ENCODE data around the gene SH3TC1.

The SH3TC1 gene

DNA sequence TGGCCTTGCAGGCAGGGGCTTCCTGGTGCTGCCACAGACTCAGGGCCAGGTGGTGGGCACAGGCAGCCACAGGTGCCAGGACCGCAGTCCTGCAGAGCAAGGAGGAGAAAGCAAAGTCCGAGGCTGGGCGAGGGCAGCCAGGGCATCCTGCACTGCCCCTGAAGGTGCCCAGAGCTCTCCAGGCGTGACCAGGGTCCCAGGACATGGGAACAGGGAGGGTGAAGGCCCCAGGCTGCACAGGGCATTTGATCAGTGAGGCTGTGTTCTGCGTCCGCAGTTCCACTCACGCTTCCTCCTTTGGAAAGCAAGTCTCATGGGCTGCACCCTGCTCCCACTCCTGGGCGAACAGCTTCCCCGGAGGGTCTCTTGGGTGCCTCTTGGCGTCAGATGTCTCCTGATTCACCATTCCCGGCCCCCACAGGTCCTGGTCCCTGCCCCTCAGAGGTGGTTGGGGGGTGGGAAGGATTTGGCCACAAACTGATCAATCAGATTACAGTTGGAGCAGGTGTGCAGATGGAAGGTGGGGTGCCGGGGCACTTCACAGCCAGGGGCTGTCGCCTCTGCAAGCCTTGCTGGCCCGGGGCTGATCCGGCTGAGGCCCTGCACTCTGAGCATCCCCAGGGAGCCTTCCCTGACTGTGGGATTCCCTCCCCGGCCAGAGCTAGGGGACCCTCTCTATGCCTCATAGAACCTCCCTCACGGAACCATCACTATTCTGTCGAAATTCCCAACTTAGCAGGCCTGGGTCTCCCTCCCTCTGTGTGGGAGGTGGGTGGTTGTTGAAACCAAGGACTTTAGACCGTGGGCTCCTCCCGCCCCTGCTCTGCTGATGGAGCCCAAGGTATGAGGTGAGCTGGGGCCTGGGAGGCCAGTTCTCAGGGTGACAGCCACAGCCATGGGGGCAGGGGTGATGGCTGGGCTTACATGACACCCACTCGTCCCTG is 3.3 kb downstream of the SH3TC1 start:
- Histone ChIP-seq H3K4me1 (ENCODE audit: control insufficient read depth, insufficient read depth, low read length) (peaks cover 19% of the 10 kb centered on the region; the same call in 1 of the 2 replicates), H3K27me3 (ENCODE audit: control insufficient read depth, insufficient read depth, low read length) (no peaks in the 10 kb centered on the region), H3K36me3 (ENCODE audit: control insufficient read depth, insufficient read depth, low read length) (no peaks in the 10 kb centered on the region), H3K9me3 (ENCODE audit: control insufficient read depth, insufficient read depth, low read depth, low read length) (no peaks in the 10 kb centered on the region), H3K9ac (ENCODE audit: low read length) (no peak overlapping the region), H3K4me3 (ENCODE audit: low read depth, low read length) (no peak overlapping the region), H3K27ac (ENCODE audit: low read depth, low read length) (no peak overlapping the region)

DNA sequence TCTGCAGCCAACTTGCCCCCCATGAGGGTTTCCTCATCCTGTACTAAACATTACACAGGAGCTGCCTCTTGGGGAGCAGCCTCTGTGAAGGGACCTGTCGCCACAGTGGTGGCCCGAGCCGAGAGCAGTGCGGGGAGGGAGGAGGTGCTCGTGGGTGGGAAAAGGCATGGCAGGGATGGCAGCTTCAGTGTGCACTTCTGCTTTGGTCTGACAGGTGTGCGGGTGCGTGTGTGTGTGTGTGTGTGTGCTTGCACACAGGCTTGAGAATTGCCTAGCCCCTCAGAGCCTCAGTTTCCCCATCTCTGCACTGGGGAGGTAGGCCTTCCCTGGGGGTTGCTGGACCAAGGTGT is 3.9 kb downstream of the SH3TC1 start:
- peaks cover 19% of the 10 kb centered on the region; the same call in 1 of the 2 replicates for H3K4me1 ChIP-seq (ENCODE audit: control insufficient read depth, insufficient read depth, low read length)
- H3K36me3 ChIP-seq (ENCODE audit: control insufficient read depth, insufficient read depth, low read length) = no peaks in the 10 kb centered on the region
- no peak overlapping the region for H3K27ac ChIP-seq (ENCODE audit: low read depth, low read length)
- H3K27me3 ChIP-seq (ENCODE audit: control insufficient read depth, insufficient read depth, low read length) = no peaks in the 10 kb centered on the region
- no peak overlapping the region for H3K9ac ChIP-seq (ENCODE audit: low read length)
- no peak overlapping the region for H3K4me3 ChIP-seq (ENCODE audit: low read depth, low read length)
- no peaks in the 10 kb centered on the region for H3K9me3 ChIP-seq (ENCODE audit: control insufficient read depth, insufficient read depth, low read depth, low read length)

DNA sequence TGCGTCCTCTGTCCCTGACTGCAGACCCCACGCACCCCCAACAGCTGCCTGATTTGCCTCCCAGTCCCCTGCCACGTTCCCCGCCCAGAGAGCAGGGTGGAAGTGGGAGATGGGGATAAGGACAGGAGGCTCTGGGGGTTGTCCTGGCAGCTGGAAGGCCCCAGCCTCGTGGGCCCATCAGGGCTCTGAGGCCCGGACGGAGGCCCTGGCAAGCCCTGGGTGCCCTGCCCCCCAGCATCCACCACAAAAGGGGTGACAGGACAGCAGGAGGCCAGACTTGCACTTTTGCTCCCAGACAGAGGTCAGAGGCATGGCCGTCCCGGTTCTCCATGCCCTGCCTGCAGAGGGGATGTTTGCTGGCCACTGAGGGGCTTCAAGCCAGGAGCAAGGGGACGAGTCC is 4.7 kb downstream of the SH3TC1 start:
- H3K27ac ChIP-seq (ENCODE audit: low read depth, low read length) = no peak overlapping the region
- no peak overlapping the region for H3K4me3 ChIP-seq (ENCODE audit: low read depth, low read length)
- peaks cover 15% of the 10 kb centered on the region; the same call in 1 of the 2 replicates for H3K4me1 ChIP-seq (ENCODE audit: control insufficient read depth, insufficient read depth, low read length)
- H3K27me3 ChIP-seq (ENCODE audit: control insufficient read depth, insufficient read depth, low read length) = no peaks in the 10 kb centered on the region
- no peak overlapping the region for H3K9ac ChIP-seq (ENCODE audit: low read length)
- no peaks in the 10 kb centered on the region for H3K9me3 ChIP-seq (ENCODE audit: control insufficient read depth, insufficient read depth, low read depth, low read length)
- no peaks in the 10 kb centered on the region for H3K36me3 ChIP-seq (ENCODE audit: control insufficient read depth, insufficient read depth, low read length)

DNA sequence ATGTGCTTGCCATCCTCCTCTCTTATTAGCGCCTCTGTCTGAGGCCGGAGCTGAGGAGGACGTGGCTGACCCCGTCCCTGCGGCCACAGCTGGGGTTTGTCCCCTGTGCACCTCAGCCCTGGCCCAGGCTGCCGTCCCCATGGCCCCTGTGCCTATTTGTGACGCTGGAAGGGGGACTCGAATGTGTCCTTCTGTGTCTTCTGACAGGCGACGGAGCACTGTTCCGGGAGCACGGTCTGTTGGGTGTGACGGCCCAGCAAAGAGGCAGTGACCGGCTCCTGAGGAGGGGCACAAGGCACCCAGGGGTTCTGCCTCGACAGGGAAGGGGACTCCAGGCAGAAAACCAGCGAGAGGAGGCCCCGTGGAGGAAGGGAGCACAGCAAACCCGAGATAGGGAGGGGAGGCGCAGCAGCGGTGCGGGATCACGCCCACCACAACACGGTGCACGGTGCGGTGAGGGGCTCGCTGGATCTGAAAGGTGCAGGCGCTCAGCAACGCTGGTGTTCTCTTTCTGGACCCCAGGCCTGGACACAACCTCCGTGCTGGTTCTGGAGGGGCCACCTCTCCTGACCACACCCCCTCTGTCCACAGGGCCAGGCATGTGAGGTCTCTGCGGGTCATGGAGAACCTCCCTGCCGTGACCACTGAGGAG is 5.6 kb downstream of the SH3TC1 start:
- H3K27ac ChIP-seq (ENCODE audit: low read depth, low read length) = no peak overlapping the region
- no peak overlapping the region for H3K9ac ChIP-seq (ENCODE audit: low read length)
- H3K27me3 ChIP-seq (ENCODE audit: control insufficient read depth, insufficient read depth, low read length) = no peaks in the 10 kb centered on the region
- H3K36me3 ChIP-seq (ENCODE audit: control insufficient read depth, insufficient read depth, low read length) = no peaks in the 10 kb centered on the region
- no peaks in the 10 kb centered on the region for H3K9me3 ChIP-seq (ENCODE audit: control insufficient read depth, insufficient read depth, low read depth, low read length)
- no peak overlapping the region for H3K4me3 ChIP-seq (ENCODE audit: low read depth, low read length)
- H3K4me1 ChIP-seq (ENCODE audit: control insufficient read depth, insufficient read depth, low read length) = peaks cover 13% of the 10 kb centered on the region

DNA sequence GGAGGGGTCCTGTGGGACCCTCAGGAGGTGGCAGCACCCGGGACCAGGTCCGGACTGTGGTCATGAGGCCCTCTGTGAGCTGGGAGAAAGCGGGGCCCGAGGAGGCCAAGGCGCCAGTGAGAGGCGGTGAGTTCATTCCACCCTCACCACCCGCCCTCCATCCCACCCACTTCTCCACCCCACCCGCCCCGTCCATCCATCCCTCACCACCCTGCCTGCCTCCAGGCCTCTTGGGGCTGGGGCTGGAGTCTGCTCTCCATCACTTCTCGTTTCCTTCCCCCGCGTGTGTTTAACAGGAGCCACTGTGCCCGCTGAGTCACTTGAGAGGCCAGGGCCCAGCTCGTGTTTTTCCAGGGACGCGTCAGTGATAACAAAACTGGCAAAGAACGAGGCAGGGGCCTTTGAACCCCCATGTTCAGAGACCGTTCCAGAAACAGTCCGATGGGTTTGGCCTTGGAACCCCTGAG is 6.2 kb downstream of the SH3TC1 start:
- no peaks in the 10 kb centered on the region for H3K27me3 ChIP-seq (ENCODE audit: control insufficient read depth, insufficient read depth, low read length)
- no peaks in the 10 kb centered on the region for H3K9me3 ChIP-seq (ENCODE audit: control insufficient read depth, insufficient read depth, low read depth, low read length)
- no peak overlapping the region for H3K27ac ChIP-seq (ENCODE audit: low read depth, low read length)
- no peak overlapping the region for H3K9ac ChIP-seq (ENCODE audit: low read length)
- H3K4me3 ChIP-seq (ENCODE audit: low read depth, low read length) = no peak overlapping the region
- peaks cover 9% of the 10 kb centered on the region for H3K4me1 ChIP-seq (ENCODE audit: control insufficient read depth, insufficient read depth, low read length)
- H3K36me3 ChIP-seq (ENCODE audit: control insufficient read depth, insufficient read depth, low read length) = no peaks in the 10 kb centered on the region

DNA sequence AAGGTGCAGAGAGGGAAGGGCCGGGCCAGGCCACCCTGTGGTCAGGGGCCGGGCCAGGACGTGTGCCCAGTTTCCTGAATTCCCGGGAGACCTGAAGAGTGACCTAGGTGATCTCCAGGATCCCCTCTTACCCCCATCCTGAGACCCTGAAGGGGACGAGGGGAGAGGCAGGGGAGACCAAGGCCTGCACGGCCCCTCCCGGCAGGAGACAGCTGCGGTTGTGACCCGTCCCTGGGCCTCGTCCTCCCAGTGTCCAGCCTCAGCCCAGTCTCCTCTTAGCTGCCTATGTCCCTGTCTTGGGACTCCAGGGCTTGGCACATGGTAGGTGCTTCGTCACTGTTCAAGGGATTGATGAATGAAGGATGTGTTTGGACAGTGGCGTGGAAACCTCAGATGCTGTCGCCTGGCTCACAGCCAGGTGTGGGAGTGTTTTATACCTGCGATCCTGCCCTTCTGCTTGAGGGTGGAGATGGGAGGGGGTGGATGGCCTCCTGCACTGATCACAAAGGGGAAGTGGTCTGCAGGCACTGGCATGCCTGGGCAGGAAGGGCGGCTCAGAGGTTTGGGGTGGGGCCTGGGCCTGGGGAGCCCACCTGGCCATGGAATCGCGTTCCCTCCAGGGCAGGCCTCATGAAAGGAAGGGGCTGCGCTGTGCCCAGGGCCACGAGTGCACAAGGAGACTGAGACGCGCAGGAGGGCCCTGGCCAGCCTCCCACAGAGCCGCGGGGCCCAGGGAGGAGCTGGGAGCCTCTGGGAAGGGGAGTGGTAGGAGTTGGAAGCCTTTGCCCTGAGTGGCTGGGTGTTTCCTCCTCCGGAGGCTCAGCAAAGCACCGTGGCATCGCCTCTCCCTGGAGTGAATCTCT is 6.9 kb downstream of the SH3TC1 start:
- Histone ChIP-seq H3K27ac (ENCODE audit: low read depth, low read length) (no peak overlapping the region), H3K9ac (ENCODE audit: low read length) (no peak overlapping the region), H3K9me3 (ENCODE audit: control insufficient read depth, insufficient read depth, low read depth, low read length) (no peaks in the 10 kb centered on the region), H3K4me3 (ENCODE audit: low read depth, low read length) (no peak overlapping the region), H3K4me1 (ENCODE audit: control insufficient read depth, insufficient read depth, low read length) (peaks cover 6% of the 10 kb centered on the region), H3K27me3 (ENCODE audit: control insufficient read depth, insufficient read depth, low read length) (no peaks in the 10 kb centered on the region), H3K36me3 (ENCODE audit: control insufficient read depth, insufficient read depth, low read length) (no peaks in the 10 kb centered on the region)

DNA sequence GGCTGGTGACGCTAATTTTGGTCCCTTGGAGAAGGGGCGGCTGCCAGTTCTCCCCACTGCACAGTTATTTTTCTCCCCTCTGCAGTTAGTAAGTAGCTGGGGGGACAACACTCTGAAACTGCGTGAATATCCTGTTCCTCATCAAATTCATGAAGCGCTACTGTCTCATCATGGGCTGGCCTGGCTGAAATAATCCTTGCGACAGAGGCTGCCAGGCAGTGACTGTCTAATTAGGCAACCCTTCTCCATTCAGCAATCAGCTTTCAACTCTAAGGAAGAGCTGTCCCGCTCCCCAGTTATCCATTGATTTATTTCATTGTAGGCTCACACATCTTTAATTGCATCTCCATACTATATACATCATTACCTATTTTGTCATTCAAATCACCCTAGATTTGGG is 8.2 kb downstream of the SH3TC1 start:
- H3K27ac ChIP-seq (ENCODE audit: low read depth, low read length) = no peak overlapping the region
- H3K27me3 ChIP-seq (ENCODE audit: control insufficient read depth, insufficient read depth, low read length) = no peaks in the 10 kb centered on the region
- no peak overlapping the region for H3K9ac ChIP-seq (ENCODE audit: low read length)

DNA sequence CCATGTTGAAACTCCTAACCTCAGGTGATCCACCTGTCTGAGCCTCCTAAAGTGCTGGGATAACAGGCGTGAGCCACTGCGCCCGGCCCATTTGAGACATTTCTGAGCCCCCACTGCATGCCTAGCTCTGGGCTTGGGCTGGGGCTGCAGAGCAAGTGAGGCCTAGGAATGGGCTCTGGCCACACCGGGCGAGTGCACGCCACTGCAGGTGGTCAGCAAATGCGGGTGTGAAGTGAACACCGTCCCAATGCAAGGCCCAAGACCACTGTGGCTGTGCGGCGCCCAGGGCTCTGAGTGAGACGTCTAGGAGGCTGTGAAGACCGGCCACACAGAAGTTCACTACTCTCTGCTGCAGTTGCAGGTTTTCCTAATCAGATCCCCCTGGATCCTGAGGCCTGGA is 9.5 kb downstream of the SH3TC1 start:
- no peaks in the 10 kb centered on the region for H3K36me3 ChIP-seq (ENCODE audit: control insufficient read depth, insufficient read depth, low read length)
- peaks cover 8% of the 10 kb centered on the region for H3K4me1 ChIP-seq (ENCODE audit: control insufficient read depth, insufficient read depth, low read length)
- no peak overlapping the region for H3K27ac ChIP-seq (ENCODE audit: low read depth, low read length)
- H3K9me3 ChIP-seq (ENCODE audit: control insufficient read depth, insufficient read depth, low read depth, low read length) = no peaks in the 10 kb centered on the region
- H3K9ac ChIP-seq (ENCODE audit: low read length) = no peak overlapping the region
- no peak overlapping the region for H3K4me3 ChIP-seq (ENCODE audit: low read depth, low read length)
- H3K27me3 ChIP-seq (ENCODE audit: control insufficient read depth, insufficient read depth, low read length) = no peaks in the 10 kb centered on the region

More for the DNA sequence above, 8.2 kb downstream of the SH3TC1 start:
- H3K4me1 ChIP-seq (ENCODE audit: control insufficient read depth, insufficient read depth, low read length) = peaks cover 6% of the 10 kb centered on the region
- no peak overlapping the region for H3K4me3 ChIP-seq (ENCODE audit: low read depth, low read length)
- H3K36me3 ChIP-seq (ENCODE audit: control insufficient read depth, insufficient read depth, low read length) = no peaks in the 10 kb centered on the region
- no peaks in the 10 kb centered on the region for H3K9me3 ChIP-seq (ENCODE audit: control insufficient read depth, insufficient read depth, low read depth, low read length)

DNA sequence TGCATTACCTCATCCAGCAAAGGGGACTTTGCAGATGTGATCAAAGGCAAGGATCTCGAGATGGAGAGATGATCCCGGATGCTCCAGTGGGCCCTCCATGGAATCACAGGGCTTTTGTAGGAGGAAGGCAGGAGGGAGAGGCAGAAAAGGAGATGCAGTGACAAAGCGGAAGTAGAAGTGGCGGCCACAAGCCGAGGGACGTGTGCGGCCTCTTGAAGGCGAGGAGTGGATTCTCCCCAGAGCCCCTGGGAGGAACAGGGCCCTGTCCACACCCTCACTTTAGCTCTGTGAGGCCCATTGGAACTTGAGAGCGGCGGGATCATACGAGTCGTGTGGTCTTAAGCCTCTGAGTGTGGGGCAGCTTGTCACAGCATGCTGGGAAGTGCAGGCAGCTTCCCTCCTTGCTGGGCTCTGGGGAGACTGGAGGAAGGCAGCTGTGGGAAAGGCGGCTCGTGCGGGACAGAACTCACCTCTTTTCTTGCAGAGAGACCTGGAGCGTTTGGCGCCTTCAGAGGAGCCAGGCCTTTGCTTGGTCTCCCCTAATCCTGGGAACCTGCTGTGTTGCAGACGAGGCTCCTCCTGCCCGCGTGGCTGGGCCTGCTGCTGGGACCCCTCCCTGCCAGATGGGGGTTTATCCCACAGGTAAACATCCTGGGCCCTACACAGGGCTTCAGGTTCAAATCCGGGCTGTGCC is 10.2 kb downstream of the SH3TC1 start:
- Histone ChIP-seq H3K27me3 (ENCODE audit: control insufficient read depth, insufficient read depth, low read length) (no peaks in the 10 kb centered on the region), H3K27ac (ENCODE audit: low read depth, low read length) (no peak overlapping the region), H3K4me3 (ENCODE audit: low read depth, low read length) (no peak overlapping the region), H3K9me3 (ENCODE audit: control insufficient read depth, insufficient read depth, low read depth, low read length) (no peaks in the 10 kb centered on the region), H3K36me3 (ENCODE audit: control insufficient read depth, insufficient read depth, low read length) (no peaks in the 10 kb centered on the region), H3K4me1 (ENCODE audit: control insufficient read depth, insufficient read depth, low read length) (peaks cover 8% of the 10 kb centered on the region), H3K9ac (ENCODE audit: low read length) (no peak overlapping the region)

DNA sequence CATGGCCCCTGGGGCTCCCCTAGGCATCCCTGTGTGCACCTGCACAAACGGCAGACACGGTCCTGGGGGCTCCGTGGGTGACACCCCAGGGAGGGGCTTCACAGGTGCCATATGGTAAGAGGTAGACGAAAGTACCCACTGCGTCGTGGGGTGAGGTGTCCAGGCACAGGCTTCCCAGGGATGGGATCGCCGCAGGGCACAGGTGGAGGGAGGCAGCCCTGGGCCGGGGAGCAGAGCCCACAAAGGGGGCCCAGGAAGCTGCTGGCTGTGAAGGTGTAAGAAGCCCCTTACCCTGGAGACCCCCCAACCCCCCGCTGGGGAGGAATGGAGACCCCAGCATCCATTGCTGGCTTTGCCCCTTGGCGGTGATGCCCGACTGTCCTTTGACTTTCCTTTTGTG is 10.9 kb downstream of the SH3TC1 start:
- H3K36me3 ChIP-seq (ENCODE audit: control insufficient read depth, insufficient read depth, low read length) = no peaks in the 10 kb centered on the region
- no peak overlapping the region for H3K9ac ChIP-seq (ENCODE audit: low read length)
- H3K9me3 ChIP-seq (ENCODE audit: control insufficient read depth, insufficient read depth, low read depth, low read length) = no peaks in the 10 kb centered on the region
- no peak overlapping the region for H3K27ac ChIP-seq (ENCODE audit: low read depth, low read length)
- H3K4me3 ChIP-seq (ENCODE audit: low read depth, low read length) = no peak overlapping the region
- no peaks in the 10 kb centered on the region for H3K27me3 ChIP-seq (ENCODE audit: control insufficient read depth, insufficient read depth, low read length)
- peaks cover 11% of the 10 kb centered on the region for H3K4me1 ChIP-seq (ENCODE audit: control insufficient read depth, insufficient read depth, low read length)

Measured in HUES6 (cell line).